Measurements from ENCODE around the gene NDRG4. TPM values are rescaled to one million over a fixed set of nuclear protein-coding genes. Genes with fewer than 3 reads are reported as not detected.
"Not testable (repeated sequence)": the region's sequence is repeated elsewhere in the genome, so short reads cannot be mapped to it uniquely, and the experiment has no call there.

NDRG4 gene
- total RNA-seq, 1 donor from 2014 or later: 38.3 TPM

- DNase-seq (ENCODE audit: low read depth, low spot score): no peak
Observed at GRCh38 chr16:58465817-58466216, 34.1 kb upstream of the NDRG4 start.

DNA sequence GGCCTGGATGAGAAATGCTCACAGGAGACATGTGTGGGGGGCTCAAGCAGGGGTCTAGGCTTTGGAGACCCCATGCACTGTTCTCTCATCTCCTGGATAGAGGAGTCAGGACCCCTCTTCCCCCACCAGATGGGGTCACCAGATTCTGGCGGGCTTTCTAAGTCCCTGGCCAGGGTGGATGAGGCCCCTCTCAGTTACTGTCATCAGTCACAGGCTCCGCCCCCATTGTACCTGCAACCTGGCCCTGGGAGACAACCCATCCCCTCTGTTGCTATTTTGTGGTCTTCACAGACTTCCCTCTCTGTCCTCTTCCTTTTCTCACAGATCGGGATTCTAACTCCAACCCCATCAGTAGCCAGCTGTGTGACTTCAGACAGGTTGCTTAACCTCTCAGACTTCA, 33.5 kb upstream of the NDRG4 start:
- DNase-seq (ENCODE audit: low read depth, low spot score): no peak

DNA sequence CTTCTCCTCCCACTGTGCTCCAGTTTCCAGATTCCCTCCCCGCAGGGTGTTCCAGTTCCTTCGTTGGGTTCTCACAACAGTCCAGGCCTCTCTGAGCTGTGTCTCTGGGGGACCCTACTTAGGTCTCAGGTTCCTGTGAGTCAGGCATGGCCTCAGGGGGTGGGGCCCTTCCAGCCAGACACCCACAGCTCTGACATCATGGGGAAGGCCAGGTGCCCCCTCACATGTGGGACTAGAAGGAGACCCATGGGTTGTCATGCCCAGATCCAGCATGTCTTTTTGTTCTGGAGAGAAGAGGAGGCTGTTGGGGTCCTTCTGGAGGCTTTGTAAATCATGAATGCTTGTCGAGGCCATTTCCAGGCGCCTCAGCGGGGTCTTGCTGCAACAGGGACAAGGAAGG, 32.0 kb upstream of the NDRG4 start:
- DNase-seq (ENCODE audit: low read depth, low spot score): no peak

GRCh38 chr16:58471209-58471975, 28.6 kb upstream of the NDRG4 start:
- DNase-seq (ENCODE audit: low read depth, low spot score): no peak

- DNase-seq (ENCODE audit: low read depth, low spot score): no peak
Observed at GRCh38 chr16:58472266-58472665, 27.7 kb upstream of the NDRG4 start.

DNA sequence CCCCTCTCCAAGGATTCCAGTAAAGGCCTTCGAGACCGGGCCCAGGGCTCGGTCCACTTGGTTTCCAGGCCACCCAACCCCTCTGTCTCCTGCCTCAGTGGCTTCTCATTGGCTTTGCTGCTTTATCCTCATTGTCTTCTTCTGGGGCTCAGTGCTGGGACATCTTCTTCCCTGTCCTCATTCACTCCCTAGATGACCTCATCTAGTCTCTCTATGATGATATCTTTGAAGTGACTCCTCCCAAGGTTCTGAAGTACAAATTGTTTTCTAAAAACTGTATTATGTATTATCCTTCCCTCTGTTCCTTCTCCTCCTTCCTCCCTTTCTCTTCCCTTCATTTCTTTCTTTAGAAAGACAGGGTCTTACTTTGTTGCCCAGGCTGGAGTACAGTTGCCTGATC, 27.1 kb upstream of the NDRG4 start:
- no peak for DNase-seq (ENCODE audit: low read depth, low spot score)

DNA sequence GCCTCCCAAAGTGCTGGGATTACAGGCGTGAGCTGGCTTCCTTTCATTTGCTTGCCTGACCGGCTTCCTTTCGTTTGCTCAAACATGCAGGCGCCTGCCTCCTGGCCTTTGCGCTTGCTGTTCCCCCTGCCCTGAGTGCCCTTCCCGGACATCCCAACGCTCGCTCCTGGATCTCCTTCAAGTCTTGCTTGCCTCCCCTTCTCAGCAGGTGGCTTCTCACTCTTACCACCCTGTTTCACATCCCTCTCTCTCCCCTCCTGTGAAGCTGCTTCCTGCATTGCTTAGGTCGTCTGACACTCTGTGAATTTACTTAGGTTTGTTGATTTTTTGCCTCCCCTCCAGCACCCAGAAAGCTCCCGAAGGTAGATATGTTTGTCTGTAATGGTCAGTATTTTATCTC, 25.6 kb upstream of the NDRG4 start:
- no peak for DNase-seq (ENCODE audit: low read depth, low spot score)

- DNase-seq (ENCODE audit: low read depth, low spot score): no peak
Observed at GRCh38 chr16:58475091-58475619, 24.8 kb upstream of the NDRG4 start.

DNA sequence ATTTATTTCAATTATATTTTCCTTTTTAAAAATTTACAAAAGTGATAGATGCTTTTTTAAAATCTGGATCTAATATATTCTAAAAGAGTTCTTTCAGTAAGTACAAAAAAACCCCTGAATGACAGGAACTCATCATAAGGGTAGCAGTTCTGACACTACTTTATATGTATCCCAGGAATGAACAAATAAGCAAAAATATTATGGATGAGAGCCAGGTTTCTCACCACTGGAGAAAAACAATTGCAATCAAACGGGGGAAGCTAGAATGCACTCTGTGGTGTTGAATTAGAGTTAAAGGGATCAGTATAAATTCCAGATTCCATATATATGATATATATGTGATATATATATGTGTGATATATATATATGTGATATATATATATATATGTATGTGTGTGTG, 23.2 kb upstream of the NDRG4 start:
- no peak for DNase-seq (ENCODE audit: low read depth, low spot score)

- DNase-seq (ENCODE audit: low read depth, low spot score): no peak
Observed at GRCh38 chr16:58478427-58478826, 21.5 kb upstream of the NDRG4 start.

GRCh38 chr16:58481226-58481869, 18.6 kb upstream of the NDRG4 start:
- no peak for DNase-seq (ENCODE audit: low read depth, low spot score)

DNA sequence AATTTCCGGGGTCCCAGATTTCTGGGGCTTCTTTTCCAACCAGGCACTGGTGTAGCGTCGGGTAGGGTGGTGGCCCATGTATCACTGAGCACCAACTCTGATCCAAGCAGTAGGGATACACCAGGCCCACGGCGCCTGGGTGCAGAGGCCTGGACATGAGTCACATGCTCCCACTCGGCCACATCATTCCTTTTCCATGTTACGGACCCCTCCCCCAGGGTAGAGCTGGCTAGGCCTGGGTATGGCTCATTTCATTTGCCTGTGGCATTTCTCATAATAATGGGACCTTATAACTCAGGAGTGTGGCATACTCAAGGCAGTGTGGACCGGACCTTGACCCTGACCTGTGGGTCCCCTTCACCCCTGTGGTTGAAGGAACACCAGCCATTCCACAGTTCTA, 18.0 kb upstream of the NDRG4 start:
- DNase-seq (ENCODE audit: low read depth, low spot score): no peak

DNA sequence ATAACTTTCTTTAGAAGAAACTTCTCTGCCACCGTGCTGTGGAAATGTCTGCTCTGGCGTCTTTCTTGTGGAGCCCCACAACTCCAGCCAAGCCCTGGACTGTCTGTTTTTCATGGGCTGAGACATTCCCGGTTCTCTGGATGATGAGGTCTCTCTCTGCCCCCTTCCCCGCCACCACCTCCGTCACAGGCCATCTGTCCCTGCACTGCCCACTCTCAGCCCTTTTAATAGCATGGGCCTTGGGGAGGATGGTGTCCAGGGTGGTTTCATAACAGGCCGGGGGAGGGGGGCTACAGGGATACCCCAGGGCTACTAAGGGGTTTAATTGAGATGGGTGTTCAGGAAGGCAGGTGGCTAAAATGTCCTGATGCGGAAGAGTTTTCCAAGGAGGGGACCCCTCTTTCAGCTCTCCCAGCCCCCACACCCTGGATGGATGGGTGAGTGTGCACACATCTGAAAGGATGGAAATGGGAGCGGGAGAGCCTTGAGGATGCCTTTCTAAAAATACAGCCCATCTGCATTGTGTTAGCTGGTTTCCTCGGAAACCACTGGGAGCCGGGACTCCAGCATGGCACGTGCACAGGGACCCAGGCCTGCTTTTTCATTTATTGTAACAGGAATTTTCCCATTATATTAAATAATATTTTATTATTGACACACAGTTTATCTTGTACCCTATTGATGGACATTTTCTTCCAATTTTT, 14.6 kb upstream of the NDRG4 start:
- DNase-seq (ENCODE audit: low read depth, low spot score): no peak

DNA sequence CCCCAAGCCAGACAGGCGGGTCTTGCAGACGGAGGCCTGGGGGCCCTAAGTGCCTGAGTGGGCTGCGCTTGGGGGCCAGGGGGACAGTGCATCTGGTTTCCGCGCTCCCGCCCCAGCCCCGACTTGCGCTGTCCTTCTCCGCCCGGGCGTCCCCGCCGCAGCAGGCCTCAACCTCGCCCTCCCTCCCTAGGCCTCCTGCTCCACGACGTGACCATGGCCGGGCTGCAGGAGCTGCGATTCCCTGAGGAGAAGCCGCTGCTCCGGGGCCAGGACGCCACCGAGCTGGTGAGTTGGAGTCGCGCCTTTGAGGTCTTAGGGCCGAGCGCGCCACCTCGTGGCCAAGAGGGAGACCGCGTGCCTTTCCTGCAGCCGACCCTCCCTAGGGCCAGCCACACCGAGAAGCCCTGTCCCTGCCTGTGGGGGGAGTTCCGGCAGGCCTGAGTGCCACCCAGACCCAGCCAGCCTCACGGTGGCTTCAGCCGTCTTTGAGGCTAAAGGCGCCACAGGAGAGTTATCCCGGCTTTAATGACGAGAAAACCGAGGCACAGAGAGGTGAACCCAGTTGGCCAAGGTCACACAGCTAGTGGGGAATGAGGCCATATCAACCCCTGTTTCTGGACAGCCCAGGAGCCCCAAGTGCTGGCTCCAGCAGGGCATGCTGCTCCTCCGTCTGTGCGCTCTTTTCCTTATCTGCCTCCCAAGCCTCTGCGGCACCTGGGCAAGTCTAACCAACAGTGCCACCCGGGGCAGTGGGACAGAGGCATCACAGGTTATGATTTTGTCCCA, 12.2 kb upstream of the NDRG4 start:
- DNase-seq (ENCODE audit: low read depth, low spot score): peak; percentile 55

DNA sequence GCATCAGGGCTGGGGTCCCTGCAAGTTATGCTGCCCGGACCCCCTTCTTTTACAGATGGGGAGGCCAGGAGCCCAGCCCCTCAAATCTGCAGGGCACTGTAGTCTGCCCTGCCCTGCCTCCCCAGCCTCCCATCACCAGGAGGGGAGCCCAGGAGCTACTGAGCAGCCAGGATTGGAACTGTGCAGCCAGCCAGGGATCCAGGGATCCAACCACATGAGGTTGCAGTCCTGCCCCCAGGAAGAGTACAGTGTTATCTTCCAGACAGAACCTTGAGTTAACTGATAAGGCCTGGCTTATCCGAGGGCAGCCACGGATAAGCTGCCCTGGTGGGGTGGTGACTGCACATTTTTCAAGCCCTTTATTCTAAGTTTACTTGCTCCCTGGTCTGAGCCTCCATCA, 11.4 kb upstream of the NDRG4 start:
- DNase-seq (ENCODE audit: low read depth, low spot score): no peak

- no peak for DNase-seq (ENCODE audit: low read depth, low spot score)
Observed at GRCh38 chr16:58490065-58490464, 9.9 kb upstream of the NDRG4 start.

DNA sequence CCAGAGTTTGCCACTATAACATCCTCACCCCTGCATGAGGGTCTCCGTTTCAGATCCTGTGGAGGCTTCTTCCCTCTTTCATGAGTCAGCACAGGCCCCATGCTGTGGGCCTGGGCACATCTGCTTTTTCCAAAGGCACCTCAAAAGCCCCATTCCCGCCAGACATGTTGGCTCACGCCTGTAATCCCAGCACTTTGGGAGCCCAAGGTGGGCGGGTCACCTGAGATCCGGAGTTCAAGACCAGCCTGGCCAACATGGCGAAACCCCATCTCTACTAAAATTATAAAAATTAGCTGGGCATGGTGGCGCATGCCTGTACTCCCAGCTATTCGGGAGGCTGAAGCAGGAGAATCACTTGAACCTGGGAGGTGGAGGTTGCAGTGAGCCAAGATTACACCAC, 9.4 kb upstream of the NDRG4 start:
- not testable (repeated sequence) for DNase-seq (ENCODE audit: low read depth, low spot score)

GRCh38 chr16:58492066-58492465, 7.9 kb upstream of the NDRG4 start:
- no peak for DNase-seq (ENCODE audit: low read depth, low spot score)

- no peak for DNase-seq (ENCODE audit: low read depth, low spot score)
Observed at GRCh38 chr16:58492735-58493134, 7.2 kb upstream of the NDRG4 start.

- no peak for DNase-seq (ENCODE audit: low read depth, low spot score)
Observed at GRCh38 chr16:58493756-58494431, 6.0 kb upstream of the NDRG4 start.

GRCh38 chr16:58494981-58495520, 4.9 kb upstream of the NDRG4 start:
- peak; percentile 75 for DNase-seq (ENCODE audit: low read depth, low spot score)
